K562 (cell line): ENCODE measurements around the gene ANKS4B. TPM values are rescaled to one million over a fixed set of nuclear protein-coding genes. Genes with fewer than 3 reads are reported as not detected.

Experiments used
- BRF1 ChIP-seq: IDR thresholded peaks from 3 replicates; pipeline ENCODE4 v1.6.1; 2011; ENCODE audit warnings: borderline replicate concordance, mild to moderate bottlenecking; ENCODE audit not compliant: insufficient read length; ENCODE audit errors: extremely low read depth
- FOXM1 ChIP-seq, 2 experiments: fragments of 450-650 bp in 1 of 2; sonication (generic) in 1 of 2; formaldehyde crosslinking in 1 of 2; IDR thresholded peaks; 2 replicates each; pipeline versions ENCODE4 v1.6.1 to v1.9.0; 2017 to 2022; ENCODE audit warnings: low read depth in 2 of 2, mild to moderate bottlenecking in 2 of 2, missing genetic modification reagents in 1 of 2, moderate library complexity in 1 of 2
- HEY1 ChIP-seq: fragments of 250-450 bp; sonication (Bioruptor Pico); IDR thresholded peaks from 2 replicates; pipeline ENCODE4 v1.5.0; 2020; ENCODE audit warnings: mild to moderate bottlenecking, moderate library complexity, borderline replicate concordance
- HNRNPL ChIP-seq: fragments of 200-400 bp; formaldehyde crosslinking; IDR thresholded peaks from 2 replicates; pipeline ENCODE4 v1.6.1; 2017; ENCODE audit warnings: low read depth, mild to moderate bottlenecking, low read length
- KLF10 ChIP-seq: fragments of 250-450 bp; sonication (Bioruptor Pico); IDR thresholded peaks from 2 replicates; pipeline ENCODE4 v1.6.1; 2021; ENCODE audit warnings: matching md5 sums
- PRMT5 ChIP-seq: sonication (generic); formaldehyde crosslinking; IDR thresholded peaks from 2 replicates; pipeline ENCODE4 v1.5.0; 2020; ENCODE audit warnings: missing genetic modification reagents
- SMARCA5 ChIP-seq: fragments of 450-650 bp; IDR thresholded peaks from 2 replicates; pipeline ENCODE4 v1.6.1; 2016
- SMARCE1 ChIP-seq: fragments of 450-650 bp; IDR thresholded peaks from 2 replicates; pipeline ENCODE4 v1.7.1; 2016; ENCODE audit warnings: mild to moderate bottlenecking
- STAT5B ChIP-seq: fragments of 250-450 bp; sonication (Bioruptor Pico); IDR thresholded peaks from 2 replicates; pipeline ENCODE4 v1.8.0; 2021; ENCODE audit warnings: mild to moderate bottlenecking, inconsistent platforms
- TCF7L2 ChIP-seq: fragments of 150-350 bp; IDR thresholded peaks from 2 replicates; pipeline ENCODE4 v1.6.1; 2016; ENCODE audit warnings: low read depth, mild to moderate bottlenecking, low read length, moderate library complexity
- TRIM28 ChIP-seq: fragments of 450-650 bp; IDR thresholded peaks from 2 replicates; pipeline ENCODE4 v1.6.1; 2017
- ZBED1 ChIP-seq: IDR thresholded peaks from 2 replicates; pipeline ENCODE4 v1.6.1; 2014
- ZNF146 ChIP-seq: IDR thresholded peaks from one replicate; pipeline ENCODE4 v1.6.1; 2018; ENCODE audit warnings: missing compliant biosample characterization; ENCODE audit not compliant: unreplicated experiment
- ZNF584 ChIP-seq: fragments of 200-800 bp; sonication (Bioruptor generic); IDR thresholded peaks from 2 replicates; pipeline ENCODE4 v1.6.1; 2016; ENCODE audit warnings: low read depth, mild to moderate bottlenecking, missing genetic modification characterization, missing compliant biosample characterization
- ZNF644 ChIP-seq: fragments of 200-800 bp; sonication (Bioruptor generic); IDR thresholded peaks from 2 replicates; pipeline ENCODE4 v1.6.1; 2016; ENCODE audit warnings: low read depth, missing genetic modification characterization, missing compliant biosample characterization
- polyA plus RNA-seq, 8 experiments: library from polyadenylated mRNA; depleted of rRNA in 4 of 8; stranded (reverse) in 5 of 8; unstranded in 3 of 8; fragments of >200 nt; fragmentation: Nextera tagmentation in 2 of 8; fragmentation: Illumina TruSeq in 1 of 8; extraction: Ambion mirVana in 2 of 8; extraction: Trizol in 1 of 8; gene quantifications; 2 replicates each; pipeline versions ENCODE4 v1.2.1 to v1.2.3, GENCODE V29; 2011 to 2014; ENCODE audit warnings: inconsistent platforms in 1 of 8, missing spikeins in 1 of 8
- total RNA-seq, 7 experiments: library from RNA; depleted of rRNA in 6 of 7; stranded (reverse); fragments of >200 nt in 6 of 7; fragmentation: Illumina TruSeq in 2 of 7; extraction: Trizol in 2 of 7; gene quantifications; 2 replicates each; pipeline versions ENCODE4 v1.2.1 to v1.2.3, GENCODE V29; 2011 to 2021; ENCODE audit warnings: low replicate concordance in 1 of 7
- TF ChIP-seq, protein P1 (sequence below): IDR thresholded peaks from 2 replicates; pipeline ENCODE4 v1.6.1; 2011; ENCODE audit warnings: borderline replicate concordance, low read depth, mild to moderate bottlenecking, moderate library complexity, low read length; ENCODE audit not compliant: insufficient read depth, poor library complexity, severe bottlenecking
- TF ChIP-seq, protein P2 (sequence below): fragments of 250-450 bp; sonication (Bioruptor Pico); IDR thresholded peaks from 2 replicates; pipeline ENCODE4 v1.4.0; 2020; ENCODE audit warnings: mild to moderate bottlenecking, moderate library complexity, borderline replicate concordance
- TF ChIP-seq, protein P3 (sequence below): fragments of 250-450 bp; sonication (Bioruptor Pico); IDR thresholded peaks from 2 replicates; pipeline ENCODE4 v1.8.0; 2021; ENCODE audit warnings: borderline replicate concordance, mild to moderate bottlenecking, moderate library complexity; ENCODE audit not compliant: poor library complexity, severe bottlenecking
- TF ChIP-seq, protein P4 (sequence below): sonication (generic); formaldehyde crosslinking; IDR thresholded peaks from 2 replicates; pipeline ENCODE4 v1.8.0; 2022; ENCODE audit warnings: mild to moderate bottlenecking, missing genetic modification reagents
- TF ChIP-seq, protein P5 (sequence below): sonication (generic); formaldehyde crosslinking; IDR thresholded peaks from 2 replicates; pipeline ENCODE4 v1.8.1; 2022; ENCODE audit warnings: missing genetic modification reagents

The ANKS4B gene
- total and polyA plus RNA-seq, 9 of the 15 experiments (the other 6 are each of a cell fraction or from before 2014, with no cell fraction given) = not detected

DNA sequence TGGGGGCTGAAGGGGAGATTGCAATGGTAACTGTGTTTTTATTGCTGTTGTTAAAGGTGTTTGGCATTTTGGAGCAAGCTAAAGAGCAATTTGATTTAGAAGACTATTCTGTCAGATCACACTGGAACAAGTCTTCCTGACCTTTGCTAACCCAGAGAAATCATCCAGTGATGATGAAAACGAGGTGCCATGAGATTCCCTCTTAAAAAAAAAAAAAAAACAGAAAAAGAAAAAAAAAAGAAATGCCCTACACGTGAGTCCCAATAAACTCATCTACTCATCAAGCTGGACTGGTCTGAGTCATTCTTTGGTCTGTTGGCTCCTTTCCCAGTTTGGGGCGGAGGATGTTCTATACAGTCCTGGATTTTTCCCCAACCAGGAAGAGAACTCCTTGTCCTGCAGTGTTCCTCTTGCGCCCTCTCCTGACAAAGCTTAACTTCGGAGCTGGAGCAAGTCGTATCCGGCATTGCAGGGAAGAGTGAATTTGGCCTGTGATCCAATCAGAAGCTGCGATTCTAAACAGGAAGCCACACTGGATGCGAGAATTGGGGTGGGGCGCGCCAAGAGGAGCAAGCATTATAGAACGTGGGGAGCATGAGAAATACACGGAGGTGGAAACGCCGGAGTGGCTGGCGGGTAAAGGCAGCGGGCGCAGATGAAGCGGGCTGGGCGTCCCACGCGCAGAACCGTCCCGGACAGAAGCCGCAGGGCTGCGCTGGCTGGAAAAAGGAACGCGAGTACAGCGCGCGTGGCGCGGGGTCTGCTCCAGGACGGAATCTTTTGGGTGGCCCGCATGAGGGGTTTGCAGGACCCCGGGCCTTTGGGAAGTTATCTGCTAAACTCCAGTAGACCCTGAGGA lies 67.0 kb downstream of the ANKS4B start (continued):
- TF ChIP-seq PRMT5 (CRISPR knock-in tag) = no peak
- no peak for TF ChIP-seq ZNF584 (CRISPR knock-in tag)
- TF ChIP-seq STAT5B = no peak
- TF ChIP-seq FOXM1 (IDR thresholded peaks at IDR 0.05; ENCODE audit: low read depth) = no peak
- no peak for TF ChIP-seq FOXM1 (CRISPR knock-in tag; IDR thresholded peaks at IDR 0.05; ENCODE audit: low read depth)
- no peak for TF ChIP-seq ZNF146 (CRISPR knock-in tag)
- no peak for TF ChIP-seq HEY1 (CRISPR knock-in tag)
- TF ChIP-seq ZBED1 = no peak
- TF ChIP-seq SMARCE1 = peak; percentile 92
- TF ChIP-seq, protein P1, sequence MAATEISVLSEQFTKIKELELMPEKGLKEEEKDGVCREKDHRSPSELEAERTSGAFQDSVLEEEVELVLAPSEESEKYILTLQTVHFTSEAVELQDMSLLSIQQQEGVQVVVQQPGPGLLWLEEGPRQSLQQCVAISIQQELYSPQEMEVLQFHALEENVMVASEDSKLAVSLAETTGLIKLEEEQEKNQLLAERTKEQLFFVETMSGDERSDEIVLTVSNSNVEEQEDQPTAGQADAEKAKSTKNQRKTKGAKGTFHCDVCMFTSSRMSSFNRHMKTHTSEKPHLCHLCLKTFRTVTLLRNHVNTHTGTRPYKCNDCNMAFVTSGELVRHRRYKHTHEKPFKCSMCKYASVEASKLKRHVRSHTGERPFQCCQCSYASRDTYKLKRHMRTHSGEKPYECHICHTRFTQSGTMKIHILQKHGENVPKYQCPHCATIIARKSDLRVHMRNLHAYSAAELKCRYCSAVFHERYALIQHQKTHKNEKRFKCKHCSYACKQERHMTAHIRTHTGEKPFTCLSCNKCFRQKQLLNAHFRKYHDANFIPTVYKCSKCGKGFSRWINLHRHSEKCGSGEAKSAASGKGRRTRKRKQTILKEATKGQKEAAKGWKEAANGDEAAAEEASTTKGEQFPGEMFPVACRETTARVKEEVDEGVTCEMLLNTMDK = no peak
- TF ChIP-seq, protein P2, sequence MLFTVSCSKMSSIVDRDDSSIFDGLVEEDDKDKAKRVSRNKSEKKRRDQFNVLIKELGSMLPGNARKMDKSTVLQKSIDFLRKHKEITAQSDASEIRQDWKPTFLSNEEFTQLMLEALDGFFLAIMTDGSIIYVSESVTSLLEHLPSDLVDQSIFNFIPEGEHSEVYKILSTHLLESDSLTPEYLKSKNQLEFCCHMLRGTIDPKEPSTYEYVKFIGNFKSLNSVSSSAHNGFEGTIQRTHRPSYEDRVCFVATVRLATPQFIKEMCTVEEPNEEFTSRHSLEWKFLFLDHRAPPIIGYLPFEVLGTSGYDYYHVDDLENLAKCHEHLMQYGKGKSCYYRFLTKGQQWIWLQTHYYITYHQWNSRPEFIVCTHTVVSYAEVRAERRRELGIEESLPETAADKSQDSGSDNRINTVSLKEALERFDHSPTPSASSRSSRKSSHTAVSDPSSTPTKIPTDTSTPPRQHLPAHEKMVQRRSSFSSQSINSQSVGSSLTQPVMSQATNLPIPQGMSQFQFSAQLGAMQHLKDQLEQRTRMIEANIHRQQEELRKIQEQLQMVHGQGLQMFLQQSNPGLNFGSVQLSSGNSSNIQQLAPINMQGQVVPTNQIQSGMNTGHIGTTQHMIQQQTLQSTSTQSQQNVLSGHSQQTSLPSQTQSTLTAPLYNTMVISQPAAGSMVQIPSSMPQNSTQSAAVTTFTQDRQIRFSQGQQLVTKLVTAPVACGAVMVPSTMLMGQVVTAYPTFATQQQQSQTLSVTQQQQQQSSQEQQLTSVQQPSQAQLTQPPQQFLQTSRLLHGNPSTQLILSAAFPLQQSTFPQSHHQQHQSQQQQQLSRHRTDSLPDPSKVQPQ = no peak
- no peak for TF ChIP-seq BRF1
- TF ChIP-seq ZNF644 = no peak
- TF ChIP-seq, protein P3, sequence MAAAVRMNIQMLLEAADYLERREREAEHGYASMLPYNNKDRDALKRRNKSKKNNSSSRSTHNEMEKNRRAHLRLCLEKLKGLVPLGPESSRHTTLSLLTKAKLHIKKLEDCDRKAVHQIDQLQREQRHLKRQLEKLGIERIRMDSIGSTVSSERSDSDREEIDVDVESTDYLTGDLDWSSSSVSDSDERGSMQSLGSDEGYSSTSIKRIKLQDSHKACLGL = no peak
- TF ChIP-seq HNRNPL = no peak
- TF ChIP-seq, protein P4, sequence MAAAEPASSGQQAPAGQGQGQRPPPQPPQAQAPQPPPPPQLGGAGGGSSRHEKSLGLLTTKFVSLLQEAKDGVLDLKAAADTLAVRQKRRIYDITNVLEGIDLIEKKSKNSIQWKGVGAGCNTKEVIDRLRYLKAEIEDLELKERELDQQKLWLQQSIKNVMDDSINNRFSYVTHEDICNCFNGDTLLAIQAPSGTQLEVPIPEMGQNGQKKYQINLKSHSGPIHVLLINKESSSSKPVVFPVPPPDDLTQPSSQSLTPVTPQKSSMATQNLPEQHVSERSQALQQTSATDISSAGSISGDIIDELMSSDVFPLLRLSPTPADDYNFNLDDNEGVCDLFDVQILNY (CRISPR knock-in tag) = no peak
- TF ChIP-seq, protein P5, sequence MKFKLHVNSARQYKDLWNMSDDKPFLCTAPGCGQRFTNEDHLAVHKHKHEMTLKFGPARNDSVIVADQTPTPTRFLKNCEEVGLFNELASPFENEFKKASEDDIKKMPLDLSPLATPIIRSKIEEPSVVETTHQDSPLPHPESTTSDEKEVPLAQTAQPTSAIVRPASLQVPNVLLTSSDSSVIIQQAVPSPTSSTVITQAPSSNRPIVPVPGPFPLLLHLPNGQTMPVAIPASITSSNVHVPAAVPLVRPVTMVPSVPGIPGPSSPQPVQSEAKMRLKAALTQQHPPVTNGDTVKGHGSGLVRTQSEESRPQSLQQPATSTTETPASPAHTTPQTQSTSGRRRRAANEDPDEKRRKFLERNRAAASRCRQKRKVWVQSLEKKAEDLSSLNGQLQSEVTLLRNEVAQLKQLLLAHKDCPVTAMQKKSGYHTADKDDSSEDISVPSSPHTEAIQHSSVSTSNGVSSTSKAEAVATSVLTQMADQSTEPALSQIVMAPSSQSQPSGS (CRISPR knock-in tag) = no peak
- 0 out of 2 replicates have a peak, but pooled peaks have one; percentile 16 for TF ChIP-seq TRIM28
- no peak for TF ChIP-seq SMARCA5
- TF ChIP-seq TCF7L2 = no peak
- no peak for TF ChIP-seq KLF10 (CRISPR knock-in tag)
